OCI-LY1 (cell line): ENCODE results near the gene GARIN5A.

Source experiments
- EZH2 ChIP-seq: fragments of 200-600 bp; sonication (generic), shearing (Covaris generic); IDR thresholded peaks from 2 replicates; pipeline ENCODE4 v1.8.0; 2017; ENCODE audit warnings: borderline replicate concordance, mixed run types, mild to moderate bottlenecking, antibody characterized with exemption, low read length, moderate library complexity, mixed read lengths
- TF ChIP-seq, protein P1 (sequence below): fragments of 200-600 bp; sonication (generic), shearing (Covaris generic); IDR thresholded peaks from 2 replicates; pipeline ENCODE4 v1.5.1; 2017; ENCODE audit warnings: mild to moderate bottlenecking, antibody characterized with exemption, low read length, moderate library complexity, mixed read lengths

DNA sequence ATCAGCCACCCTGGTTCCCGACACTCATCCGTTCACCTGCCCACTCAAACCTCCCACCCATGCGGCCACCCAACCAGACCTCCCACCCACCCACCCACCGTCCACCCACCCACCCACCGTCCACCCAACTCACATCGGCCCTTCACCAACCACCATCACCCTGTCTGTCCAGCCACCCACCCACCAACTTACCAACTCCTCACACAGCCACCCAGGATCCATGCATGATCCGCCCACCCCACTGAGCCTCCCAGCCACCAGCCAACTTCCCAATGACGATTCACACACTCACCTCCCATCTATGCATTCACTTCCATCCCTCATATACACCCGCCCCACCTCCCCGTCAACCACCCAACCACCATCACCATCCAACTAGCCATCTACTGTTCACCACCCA lies 30.1 kb upstream of the GARIN5A start:
- TF ChIP-seq, protein P1, sequence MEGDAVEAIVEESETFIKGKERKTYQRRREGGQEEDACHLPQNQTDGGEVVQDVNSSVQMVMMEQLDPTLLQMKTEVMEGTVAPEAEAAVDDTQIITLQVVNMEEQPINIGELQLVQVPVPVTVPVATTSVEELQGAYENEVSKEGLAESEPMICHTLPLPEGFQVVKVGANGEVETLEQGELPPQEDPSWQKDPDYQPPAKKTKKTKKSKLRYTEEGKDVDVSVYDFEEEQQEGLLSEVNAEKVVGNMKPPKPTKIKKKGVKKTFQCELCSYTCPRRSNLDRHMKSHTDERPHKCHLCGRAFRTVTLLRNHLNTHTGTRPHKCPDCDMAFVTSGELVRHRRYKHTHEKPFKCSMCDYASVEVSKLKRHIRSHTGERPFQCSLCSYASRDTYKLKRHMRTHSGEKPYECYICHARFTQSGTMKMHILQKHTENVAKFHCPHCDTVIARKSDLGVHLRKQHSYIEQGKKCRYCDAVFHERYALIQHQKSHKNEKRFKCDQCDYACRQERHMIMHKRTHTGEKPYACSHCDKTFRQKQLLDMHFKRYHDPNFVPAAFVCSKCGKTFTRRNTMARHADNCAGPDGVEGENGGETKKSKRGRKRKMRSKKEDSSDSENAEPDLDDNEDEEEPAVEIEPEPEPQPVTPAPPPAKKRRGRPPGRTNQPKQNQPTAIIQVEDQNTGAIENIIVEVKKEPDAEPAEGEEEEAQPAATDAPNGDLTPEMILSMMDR = no peak
- TF ChIP-seq EZH2 = no peak
